ENCODE data around the gene GAB2. TPM values are rescaled to one million over a fixed set of nuclear protein-coding genes. Genes with fewer than 3 reads are reported as not detected.
A peak's percentile ranks its signal among the peaks of the same experiment; 100 is the strongest.

Gene GAB2
- total RNA-seq, 2 experiments from 2014 or later, result 1.2 to 1.3 TPM

DNA sequence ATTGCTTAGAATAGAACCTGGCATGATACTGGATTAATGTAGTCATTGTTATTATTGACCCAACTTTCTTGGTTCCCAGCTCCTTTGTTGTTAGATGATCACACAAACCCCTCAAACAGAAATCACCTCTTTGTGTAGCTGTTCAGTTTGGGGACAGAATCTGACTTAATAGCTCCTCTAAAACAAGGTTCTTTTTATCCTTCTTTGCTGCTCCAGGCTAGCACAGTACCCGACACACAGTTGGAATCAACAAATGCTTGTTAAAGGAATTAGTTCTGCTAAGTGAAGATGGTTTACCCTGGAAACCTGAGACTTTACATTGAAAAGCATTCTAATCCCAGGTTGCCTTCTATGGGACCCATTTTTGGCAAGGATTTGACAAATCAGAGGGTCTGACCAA, 43.9 kb downstream of the GAB2 start:
- Histone ChIP-seq H3K4me3 (ENCODE audit: low read depth, low read length, poor library complexity, severe bottlenecking) (no peak overlapping the region), H3K9me2 (ENCODE audit: insufficient read depth, low read length) (no peaks in the 10 kb centered on the region), H3K36me3 (ENCODE audit: insufficient read depth, low read length) (no peaks in the 10 kb centered on the region), H3K27ac (ENCODE audit: low read depth, low read length, poor library complexity, severe bottlenecking) (no peak overlapping the region), H3K79me2 (ENCODE audit: insufficient read depth, low read depth, low read length) (no peaks in the 10 kb centered on the region), H4K20me1 (ENCODE audit: insufficient read depth, low read length) (no peaks in the 10 kb centered on the region), H2AFZ (ENCODE audit: low read length) (no peak overlapping the region), H3K4me2 (ENCODE audit: low read length) (no peak overlapping the region), H3K9me3 (ENCODE audit: low read length) (no peaks in the 10 kb centered on the region), H3K4me1 (ENCODE audit: insufficient read depth, low read length, poor library complexity, severe bottlenecking) (no peaks in the 10 kb centered on the region)
- ChIA-PET CTCF (ENCODE audit: unreplicated experiment) (no interaction called here), POLR2A (no interaction called here)
- BruUV-seq (replicated peaks), result no TSS peak
- no peak for TF ChIP-seq EZH2phosphoT487 (IDR thresholded peaks at IDR 0.05; ENCODE audit: borderline replicate concordance, low read depth, low read length)
- TF ChIP-seq, protein P1, sequence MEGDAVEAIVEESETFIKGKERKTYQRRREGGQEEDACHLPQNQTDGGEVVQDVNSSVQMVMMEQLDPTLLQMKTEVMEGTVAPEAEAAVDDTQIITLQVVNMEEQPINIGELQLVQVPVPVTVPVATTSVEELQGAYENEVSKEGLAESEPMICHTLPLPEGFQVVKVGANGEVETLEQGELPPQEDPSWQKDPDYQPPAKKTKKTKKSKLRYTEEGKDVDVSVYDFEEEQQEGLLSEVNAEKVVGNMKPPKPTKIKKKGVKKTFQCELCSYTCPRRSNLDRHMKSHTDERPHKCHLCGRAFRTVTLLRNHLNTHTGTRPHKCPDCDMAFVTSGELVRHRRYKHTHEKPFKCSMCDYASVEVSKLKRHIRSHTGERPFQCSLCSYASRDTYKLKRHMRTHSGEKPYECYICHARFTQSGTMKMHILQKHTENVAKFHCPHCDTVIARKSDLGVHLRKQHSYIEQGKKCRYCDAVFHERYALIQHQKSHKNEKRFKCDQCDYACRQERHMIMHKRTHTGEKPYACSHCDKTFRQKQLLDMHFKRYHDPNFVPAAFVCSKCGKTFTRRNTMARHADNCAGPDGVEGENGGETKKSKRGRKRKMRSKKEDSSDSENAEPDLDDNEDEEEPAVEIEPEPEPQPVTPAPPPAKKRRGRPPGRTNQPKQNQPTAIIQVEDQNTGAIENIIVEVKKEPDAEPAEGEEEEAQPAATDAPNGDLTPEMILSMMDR (conservative IDR thresholded peaks at IDR 0.05; ENCODE audit: low read length), result no peak
- no peak for DNase-seq (ENCODE audit: low spot score)
- intact Hi-C loops (cut with micrococcal nuclease; ENCODE audit: unreplicated experiment), result no loop called here

DNA sequence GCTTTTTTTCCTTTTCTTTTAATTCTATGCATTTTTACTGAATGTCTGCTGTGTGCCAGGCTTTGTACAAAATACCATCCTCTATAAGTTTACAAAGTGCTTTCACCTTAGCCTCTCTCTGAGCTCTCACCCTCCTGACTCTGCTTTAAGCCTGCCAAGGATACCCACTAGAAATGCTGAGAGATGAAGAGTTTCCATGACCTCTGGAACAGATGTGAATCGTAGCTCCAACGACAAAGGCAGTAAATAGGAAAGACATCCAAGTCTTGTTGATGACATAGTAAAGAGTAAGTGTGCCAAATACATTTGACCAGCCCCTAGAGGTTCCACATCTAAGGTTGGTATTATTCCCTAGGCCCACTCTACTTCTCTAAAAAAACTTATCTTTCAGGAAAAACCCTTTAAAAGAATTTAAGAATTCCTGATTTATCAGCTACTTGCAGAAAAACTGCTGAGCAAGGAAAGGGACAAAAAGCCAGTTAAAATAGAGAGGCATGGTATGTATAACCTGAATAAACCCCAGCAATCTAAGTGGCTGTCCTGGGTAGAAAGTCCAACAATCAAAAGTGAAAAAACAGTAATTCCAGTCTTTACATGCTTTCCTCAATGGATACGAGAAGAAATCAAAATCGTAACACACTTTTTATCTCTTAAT, 45.4 kb downstream of the GAB2 start:
- Histone ChIP-seq H4K20me1 (ENCODE audit: insufficient read depth, low read length) (no peaks in the 10 kb centered on the region), H3K79me2 (ENCODE audit: insufficient read depth, low read depth, low read length) (no peaks in the 10 kb centered on the region), H3K4me1 (ENCODE audit: insufficient read depth, low read length, poor library complexity, severe bottlenecking) (no peaks in the 10 kb centered on the region), H3K4me2 (ENCODE audit: low read length) (no peak overlapping the region), H3K36me3 (ENCODE audit: insufficient read depth, low read length) (no peaks in the 10 kb centered on the region), H3K27ac (ENCODE audit: low read depth, low read length, poor library complexity, severe bottlenecking) (no peak overlapping the region), H2AFZ (ENCODE audit: low read length) (no peak overlapping the region), H3K4me3 (ENCODE audit: low read depth, low read length, poor library complexity, severe bottlenecking) (no peak overlapping the region), H3K9me3 (ENCODE audit: low read length) (no peaks in the 10 kb centered on the region), H3K9me2 (ENCODE audit: insufficient read depth, low read length) (no peaks in the 10 kb centered on the region)
- CTCF ChIA-PET (ENCODE audit: unreplicated experiment), result no interaction called here
- POLR2A ChIA-PET, result no interaction called here
- intact Hi-C loops (cut with micrococcal nuclease; ENCODE audit: unreplicated experiment), result no loop called here
- no peak for DNase-seq (ENCODE audit: low spot score)
- no TSS peak for BruUV-seq (replicated peaks)
- TF ChIP-seq, protein P1 (conservative IDR thresholded peaks at IDR 0.05; ENCODE audit: low read length), result no peak
- TF ChIP-seq EZH2phosphoT487 (IDR thresholded peaks at IDR 0.05; ENCODE audit: borderline replicate concordance, low read depth, low read length), result no peak

- no peaks in the 10 kb centered on the region for H3K4me1 ChIP-seq (ENCODE audit: insufficient read depth, low read length, poor library complexity, severe bottlenecking)
- no peak overlapping the region for H3K27ac ChIP-seq (ENCODE audit: low read depth, low read length, poor library complexity, severe bottlenecking)
- no peak overlapping the region for H3K4me3 ChIP-seq (ENCODE audit: low read depth, low read length, poor library complexity, severe bottlenecking)
- no peak overlapping the region; the same call in 1 of the 2 replicates for H3K4me2 ChIP-seq (ENCODE audit: low read length)
- H3K36me3 ChIP-seq (ENCODE audit: insufficient read depth, low read length), result no peaks in the 10 kb centered on the region
- POLR2A ChIA-PET, result interaction anchor here (0.5 kb wide), 1 partner anchor 266 kb away, joined by 4 read pairs; no protein-coding TSS in a partner anchor
- H2AFZ ChIP-seq (ENCODE audit: low read length), result no peak overlapping the region
- no peaks in the 10 kb centered on the region for H3K9me3 ChIP-seq (ENCODE audit: low read length)
- no peaks in the 10 kb centered on the region for H3K9me2 ChIP-seq (ENCODE audit: insufficient read depth, low read length)
- BruUV-seq (replicated peaks), result no TSS peak
- no peaks in the 10 kb centered on the region for H4K20me1 ChIP-seq (ENCODE audit: insufficient read depth, low read length)
- intact Hi-C loops (cut with micrococcal nuclease; ENCODE audit: unreplicated experiment), result no loop called here
- peak; percentile 38 for DNase-seq (ENCODE audit: low spot score)
- CTCF ChIA-PET (ENCODE audit: unreplicated experiment), result no interaction called here
- no peak for TF ChIP-seq EZH2phosphoT487 (IDR thresholded peaks at IDR 0.05; ENCODE audit: borderline replicate concordance, low read depth, low read length)
- TF ChIP-seq, protein P1 (conservative IDR thresholded peaks at IDR 0.05; ENCODE audit: low read length), result no peak
- H3K79me2 ChIP-seq (ENCODE audit: insufficient read depth, low read depth, low read length), result no peaks in the 10 kb centered on the region
Measured at GRCh38 chr11:78371221-78371891, 46.3 kb downstream of the GAB2 start.
